Measurements from ENCODE around the gene MYO1F. TPM values are rescaled to one million over a fixed set of nuclear protein-coding genes. Genes with fewer than 3 reads are reported as not detected.

Gene MYO1F
- total RNA-seq, 1 donor from 2014 or later: 8.0 TPM

DNA sequence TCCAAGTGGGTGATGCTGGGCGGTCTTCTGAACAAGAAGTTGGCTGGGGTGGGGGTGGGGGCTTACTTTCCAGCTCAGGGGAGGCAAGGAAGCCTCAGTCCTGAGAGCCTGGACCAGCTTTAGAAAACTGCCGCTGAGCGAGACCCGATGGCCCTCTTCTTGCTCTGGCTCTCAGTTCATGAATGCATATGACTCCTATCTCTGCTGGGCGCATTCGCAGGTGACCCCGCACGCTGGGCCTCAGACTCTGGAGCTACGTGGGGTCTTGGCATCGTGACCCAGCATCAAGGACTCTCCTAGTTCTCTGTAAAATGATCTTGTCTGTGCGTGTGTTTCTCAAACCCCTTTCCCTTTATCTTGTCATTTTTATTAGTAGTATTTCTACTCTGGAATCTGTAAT, 94.5 kb downstream of the MYO1F start:
- no peak for DNase-seq
- intact Hi-C loops (cut with micrococcal nuclease): no loop called here

DNA sequence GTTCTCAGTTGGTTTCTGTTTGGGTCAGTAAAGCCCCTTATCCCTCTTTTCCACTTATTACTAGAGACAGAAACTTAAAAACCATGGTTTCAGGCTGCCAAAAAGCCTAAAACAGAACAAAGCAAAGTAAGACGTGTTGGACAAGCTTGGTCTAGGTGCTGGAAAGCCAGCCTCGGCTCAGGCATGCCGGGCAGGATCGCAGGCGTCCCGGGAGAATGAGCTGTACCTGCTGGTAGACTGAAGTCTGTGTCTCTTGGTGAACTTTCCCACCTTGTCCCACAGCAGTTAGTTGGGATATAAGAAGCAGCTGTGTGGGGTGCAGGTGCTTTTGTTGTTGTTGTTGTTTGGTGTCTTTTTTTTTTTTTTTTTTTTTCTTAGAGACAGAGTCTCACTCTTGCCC, 95.6 kb downstream of the MYO1F start:
- ATAC-seq: no peak
- intact Hi-C loops (cut with micrococcal nuclease): no loop called here
- DNase-seq: no peak

More for the DNA sequence above, 94.5 kb downstream of the MYO1F start:
- ATAC-seq: no peak

DNA sequence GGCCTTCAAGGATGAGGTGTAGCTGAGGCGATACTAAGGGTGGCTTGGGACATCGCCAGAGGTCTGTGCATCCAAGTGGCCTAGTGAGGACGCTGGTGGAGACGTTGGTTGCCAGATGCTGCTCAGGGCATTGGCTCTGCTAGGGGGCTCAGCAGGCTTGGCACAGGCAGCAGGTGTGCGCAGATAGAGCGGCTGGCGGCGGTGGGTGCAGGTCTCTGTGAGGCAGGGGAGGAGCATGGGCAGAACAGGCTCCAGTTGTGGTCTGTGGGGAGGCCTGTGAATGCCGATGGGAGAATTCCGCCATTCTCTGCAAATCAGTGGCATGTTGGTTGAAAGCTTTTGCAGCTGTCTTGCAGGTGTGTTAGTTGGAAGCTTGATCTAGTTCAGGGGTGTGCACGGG, 96.0 kb downstream of the MYO1F start:
- ATAC-seq (peak; percentile 44), DNase-seq (no peak)
- intact Hi-C loops (cut with micrococcal nuclease): no loop called here

DNA sequence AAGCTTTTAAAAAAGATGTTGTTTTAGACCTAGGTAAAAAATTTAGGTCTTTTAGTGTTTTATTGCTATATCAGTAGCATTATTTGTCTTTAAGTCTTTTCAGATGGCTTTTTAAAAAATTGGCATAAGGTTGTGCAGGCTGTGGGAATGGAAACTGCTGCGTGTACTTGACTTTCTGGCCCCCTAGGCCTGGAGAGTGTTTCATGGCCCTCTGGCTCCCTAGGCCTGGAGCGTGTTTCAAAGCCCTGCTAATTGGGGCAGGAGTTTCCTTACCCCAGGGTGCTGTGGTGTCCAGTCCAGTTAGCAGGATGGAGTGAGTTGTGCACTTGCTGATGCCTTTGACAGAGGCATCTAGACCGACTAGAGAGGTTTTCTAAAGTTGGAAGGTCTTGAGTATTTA, 98.6 kb downstream of the MYO1F start:
- DNase-seq (no peak), ATAC-seq (no peak)
- intact Hi-C loops (cut with micrococcal nuclease): no loop called here

DNA sequence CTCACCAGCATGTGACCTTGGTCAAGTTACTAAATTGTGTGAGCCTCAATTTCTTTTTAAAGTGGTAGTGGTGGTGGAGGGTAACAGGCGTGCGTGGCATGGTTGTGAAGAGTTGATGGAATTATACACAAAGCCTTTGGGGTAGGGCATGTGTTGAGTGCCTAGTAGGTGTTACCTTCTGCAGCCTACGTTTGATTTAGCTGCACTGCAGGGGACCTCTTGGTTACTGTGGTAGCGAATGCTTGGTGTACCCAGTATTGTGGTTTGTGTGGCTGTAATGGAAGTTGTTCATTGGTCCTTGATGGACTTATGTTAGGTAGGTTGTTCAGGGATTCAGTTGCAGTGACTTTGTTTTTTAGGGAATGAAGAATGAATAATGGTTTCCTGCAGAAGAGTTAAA, 99.4 kb downstream of the MYO1F start:
- intact Hi-C loops (cut with micrococcal nuclease): no loop called here
- ATAC-seq (no peak), DNase-seq (no peak)

DNA sequence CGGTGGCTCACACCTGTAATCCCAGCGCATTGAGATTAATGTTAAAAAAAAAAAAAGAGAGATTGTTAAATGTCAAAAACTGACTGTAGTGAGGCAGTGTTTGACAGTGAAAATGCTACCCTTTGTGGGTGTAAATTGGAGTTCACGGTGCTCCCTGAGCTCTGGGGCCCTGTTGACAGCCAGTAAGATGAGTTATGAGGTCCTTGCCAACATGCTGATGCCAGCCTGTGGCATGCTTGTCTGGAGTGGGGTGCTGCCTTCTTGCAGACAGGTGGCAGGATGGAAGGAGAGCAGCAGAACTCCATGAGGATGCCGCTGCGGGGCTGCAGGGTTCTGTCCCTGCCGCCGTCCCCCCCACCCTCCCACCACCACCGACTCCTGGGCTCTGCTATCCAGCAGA, 100.7 kb downstream of the MYO1F start:
- intact Hi-C loops (cut with micrococcal nuclease): no loop called here
- ATAC-seq (peak; percentile 69), DNase-seq (peak; percentile 50)

DNA sequence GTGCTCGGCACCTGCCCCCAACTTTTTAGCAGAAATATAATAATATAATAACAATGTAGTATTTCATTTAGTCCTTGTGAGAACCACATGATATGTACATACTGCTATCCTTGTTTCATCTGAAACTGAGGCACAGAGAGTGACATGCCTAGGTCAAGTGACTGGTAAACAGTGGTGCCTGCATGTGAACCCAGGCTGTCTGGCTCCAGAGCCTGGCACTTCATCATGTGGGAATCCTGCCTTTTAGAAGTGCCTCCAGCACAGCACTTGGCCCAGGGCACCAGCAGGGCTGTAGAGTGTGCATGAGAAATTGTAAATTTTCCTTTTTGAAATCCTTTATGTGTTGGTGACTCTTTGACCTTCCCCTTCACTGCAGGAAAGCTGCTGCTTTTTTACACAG, 102.2 kb downstream of the MYO1F start:
- ATAC-seq (no peak), DNase-seq (no peak)
- intact Hi-C loops (cut with micrococcal nuclease): no loop called here

DNA sequence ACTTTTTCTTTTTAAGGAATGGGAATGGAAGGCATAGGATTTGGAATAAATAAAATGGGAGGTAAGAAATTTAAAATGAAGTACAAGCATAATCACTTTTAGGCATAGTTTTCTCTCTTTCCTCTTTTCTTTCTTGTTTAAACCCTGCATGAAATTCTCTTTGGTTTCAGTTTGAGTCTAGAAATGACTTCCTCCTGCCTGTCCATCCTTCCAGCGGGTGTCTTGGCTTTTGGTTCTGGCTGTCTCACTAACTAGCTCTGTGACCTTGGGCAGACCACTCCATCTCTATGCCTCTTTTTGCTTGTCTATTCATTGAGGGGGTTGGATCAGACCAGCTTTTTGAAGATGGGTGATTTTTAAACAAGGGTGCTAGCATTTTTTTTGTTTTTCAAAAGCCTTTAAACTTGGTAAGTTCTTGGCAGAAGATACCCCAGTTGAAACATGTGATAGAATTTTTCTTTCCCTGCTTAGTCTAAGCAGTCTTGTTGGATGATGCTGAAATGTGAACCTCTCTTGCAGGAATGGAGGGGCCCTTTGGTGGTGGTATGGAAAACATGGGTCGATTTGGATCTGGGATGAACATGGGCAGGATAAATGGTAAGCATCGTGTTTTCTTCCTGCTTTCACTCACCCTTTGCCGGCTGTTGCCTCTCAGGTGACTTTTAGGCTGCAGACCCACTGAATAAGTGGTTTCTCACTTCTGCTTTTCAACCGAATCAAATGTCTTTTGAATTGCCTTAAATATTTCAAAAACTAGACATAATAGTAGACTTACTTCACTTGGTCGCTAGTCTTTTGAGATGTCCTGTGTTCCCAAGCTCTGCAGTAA, 103.4 kb downstream of the MYO1F start:
- DNase-seq: no peak
- no peak for ATAC-seq
- intact Hi-C loops (cut with micrococcal nuclease): no loop called here

Other genes with a start within 250 kb of the MYO1F start
- gene KANK3, start 234.2 kb downstream of the MYO1F start, total RNA-seq: 22.8 TPM
- gene ANGPTL4, start 213.3 kb downstream of the MYO1F start, total RNA-seq: 11.7 TPM
- 162 TPM for gene RAB11B, start 187.1 kb downstream of the MYO1F start, total RNA-seq
- gene MARCHF2, start 164.1 kb downstream of the MYO1F start, total RNA-seq: 97.0 TPM
- gene HNRNPM, start 132.5 kb downstream of the MYO1F start, total RNA-seq: 129 TPM
- 0.59 TPM for gene PRAM1, start 74.8 kb downstream of the MYO1F start, total RNA-seq
- gene ZNF414, start 63.3 kb downstream of the MYO1F start, total RNA-seq: 12.9 TPM
- gene ADAMTS10, start 33.3 kb upstream of the MYO1F start, total RNA-seq: 10.0 TPM
- gene NFILZ, start 53.2 kb upstream of the MYO1F start, total RNA-seq: not detected
- gene ACTL9, start 121.4 kb upstream of the MYO1F start, total RNA-seq: not detected
- gene OR2Z1, start 144.2 kb upstream of the MYO1F start, total RNA-seq: not detected

All from left ventricle myocardium superior (tissue), 1 donor.